SKM-1 (cell line): Measurements from ENCODE around the gene CIDEC.
A peak's percentile ranks its signal among the peaks of the same experiment; 100 is the strongest.
"Not testable (repeated sequence)": the region's sequence is repeated elsewhere in the genome, so short reads cannot be mapped to it uniquely, and the experiment has no call there.

Experiments
- DNase-seq: peaks from one replicate; lab custom pipeline; 2025; ENCODE audit not compliant: unreplicated experiment; lab: John Stamatoyannopoulos, UW

Gene CIDEC

DNA sequence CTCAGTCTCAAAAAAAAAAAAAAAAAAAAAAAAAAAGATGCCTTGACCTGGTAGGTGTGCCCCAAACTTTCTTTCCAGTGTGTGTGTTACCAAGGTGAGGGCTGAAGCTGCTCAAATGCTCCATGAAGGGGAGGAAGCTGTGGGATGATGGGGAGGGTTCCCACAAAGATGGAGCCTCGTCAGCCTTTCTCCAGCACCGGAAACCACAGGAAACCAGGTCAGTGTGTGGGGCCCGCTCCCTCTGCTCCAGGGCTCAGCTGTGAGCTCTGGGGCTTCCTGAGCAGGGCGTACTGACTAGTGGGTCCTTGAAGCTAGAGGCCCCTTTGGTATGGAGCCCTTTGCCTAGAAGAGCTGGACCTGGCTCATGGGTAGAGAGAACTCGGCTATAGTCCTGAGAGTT, 21.9 kb upstream of the CIDEC start:
- DNase-seq, result no peak

DNA sequence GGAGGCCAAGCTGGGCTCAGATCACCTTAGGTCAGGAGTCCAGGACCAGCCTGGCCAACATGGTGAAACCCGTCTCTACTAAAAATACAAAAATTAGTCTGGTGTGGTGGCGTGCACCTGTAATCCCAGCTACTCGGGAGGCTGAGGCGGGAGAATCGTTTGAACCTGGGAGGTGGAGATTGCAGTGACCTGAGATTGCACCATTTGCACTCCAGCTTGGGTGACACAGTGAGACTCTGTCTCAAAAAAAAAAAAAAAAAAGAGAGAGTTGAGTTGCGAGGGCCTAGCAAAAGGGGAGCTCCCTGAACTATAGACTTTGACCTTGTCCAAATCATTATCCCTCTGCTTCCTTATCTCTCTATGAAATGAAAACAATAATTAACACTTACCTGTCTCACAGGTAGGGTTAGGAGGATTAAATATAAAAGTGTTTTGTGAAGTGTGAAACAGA, 20.9 kb upstream of the CIDEC start:
- not testable (repeated sequence) for DNase-seq

DNA sequence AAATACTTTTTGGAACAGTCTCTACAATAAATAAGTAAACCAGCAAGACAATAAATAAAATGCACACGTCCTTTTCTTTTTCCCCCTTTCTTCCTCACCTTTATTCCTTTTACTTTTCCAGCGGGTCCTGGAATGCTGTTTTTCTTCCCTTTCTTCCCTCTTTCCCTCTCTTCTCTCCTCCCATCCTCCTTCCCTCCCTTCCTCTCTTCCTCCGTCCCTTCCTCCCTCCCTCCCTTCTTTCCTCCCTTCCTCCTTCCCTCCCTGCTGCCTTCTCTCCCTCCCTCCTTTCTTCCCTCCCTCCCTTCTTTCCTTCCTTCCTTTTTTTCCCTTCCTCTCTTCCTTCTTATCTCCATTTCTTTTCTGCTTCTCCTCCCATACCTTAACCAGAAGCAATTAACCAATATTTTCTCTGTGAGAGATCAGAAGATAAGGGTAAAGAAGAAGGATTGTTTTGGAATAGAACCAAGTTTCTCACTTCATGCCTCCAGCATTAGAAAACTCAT, 19.3 kb upstream of the CIDEC start:
- no peak for DNase-seq

DNA sequence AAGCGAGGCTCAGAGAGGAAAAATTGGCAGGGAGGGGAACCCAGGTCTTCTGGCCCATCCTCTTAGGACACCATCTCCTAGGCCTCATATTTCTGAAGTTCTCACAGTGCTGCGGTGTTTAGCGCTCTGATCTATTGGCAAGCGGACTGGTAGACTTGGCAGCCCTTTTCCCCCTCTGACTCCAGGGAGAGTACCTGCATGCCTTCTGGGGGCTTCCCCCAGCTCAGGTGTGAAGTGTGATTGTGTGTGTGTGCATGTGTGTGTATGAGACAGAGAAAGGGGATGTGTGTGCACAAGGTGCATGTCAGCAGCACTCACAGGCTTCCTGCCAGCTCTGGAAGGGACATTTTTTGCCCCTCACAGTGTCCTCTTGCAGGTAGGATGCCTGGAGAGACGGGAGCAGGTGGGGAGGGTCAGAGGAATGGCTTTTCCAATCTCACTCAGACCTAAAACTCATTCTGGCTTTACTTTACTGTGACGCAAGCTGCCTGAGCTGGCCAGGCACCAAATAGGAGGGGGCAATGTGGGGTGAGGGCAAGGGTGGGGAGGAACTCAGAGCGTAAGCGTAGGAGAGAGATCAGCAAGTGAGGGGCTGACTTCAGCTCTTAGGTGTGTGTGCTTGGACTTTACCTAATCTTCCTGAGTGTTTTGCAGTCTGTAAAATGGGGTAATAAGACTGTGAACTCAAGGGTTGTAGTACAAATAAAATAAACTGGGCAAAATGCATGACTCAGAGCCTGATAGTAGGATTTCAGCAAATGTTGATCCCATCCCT, 18.6 kb upstream of the CIDEC start:
- DNase-seq, result no peak

DNA sequence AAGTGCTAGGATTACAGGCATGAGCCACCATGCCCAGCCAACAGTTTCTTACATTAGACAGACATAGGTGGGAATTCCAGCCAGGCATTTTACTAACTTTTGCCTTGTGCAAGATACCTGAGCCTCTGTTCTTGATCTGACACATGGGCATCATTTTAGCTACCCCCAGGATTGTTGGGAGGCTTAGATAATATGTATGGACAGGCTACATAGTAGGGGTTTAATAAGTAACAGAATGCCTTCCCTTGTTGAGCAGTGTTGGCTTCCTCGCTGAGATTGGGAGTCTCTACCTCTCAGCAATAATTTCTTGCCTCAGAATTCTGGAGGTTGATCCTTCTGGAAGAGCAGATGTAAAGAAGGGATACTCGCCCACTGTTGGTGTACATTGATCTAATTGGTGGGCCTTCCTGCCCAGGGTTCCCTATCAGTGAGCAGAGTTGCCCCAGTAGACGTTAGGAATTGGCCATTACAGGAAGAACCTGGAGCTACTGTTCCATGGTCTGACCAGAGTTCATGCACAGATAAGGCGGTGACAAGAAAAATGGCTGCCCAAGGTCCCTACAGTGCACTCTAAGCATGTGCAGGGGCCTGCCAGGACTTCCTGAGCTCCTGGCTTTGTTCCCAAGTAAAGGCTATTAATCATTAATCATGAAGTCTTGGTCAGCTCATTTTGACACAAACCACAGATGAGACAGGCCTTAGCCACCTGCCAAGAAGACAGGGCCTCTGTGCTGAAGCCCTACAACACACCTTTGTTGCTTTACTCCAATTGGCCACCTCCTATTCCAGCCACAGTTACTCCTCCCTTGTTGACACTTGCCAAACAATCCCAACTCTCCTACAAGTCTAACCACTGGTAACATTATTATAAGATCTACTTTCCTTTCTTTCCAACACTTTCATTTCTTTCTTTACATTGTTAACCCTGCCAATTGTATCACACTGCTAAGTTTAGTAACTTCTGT, 17.6 kb upstream of the CIDEC start:
- DNase-seq, result no peak

DNA sequence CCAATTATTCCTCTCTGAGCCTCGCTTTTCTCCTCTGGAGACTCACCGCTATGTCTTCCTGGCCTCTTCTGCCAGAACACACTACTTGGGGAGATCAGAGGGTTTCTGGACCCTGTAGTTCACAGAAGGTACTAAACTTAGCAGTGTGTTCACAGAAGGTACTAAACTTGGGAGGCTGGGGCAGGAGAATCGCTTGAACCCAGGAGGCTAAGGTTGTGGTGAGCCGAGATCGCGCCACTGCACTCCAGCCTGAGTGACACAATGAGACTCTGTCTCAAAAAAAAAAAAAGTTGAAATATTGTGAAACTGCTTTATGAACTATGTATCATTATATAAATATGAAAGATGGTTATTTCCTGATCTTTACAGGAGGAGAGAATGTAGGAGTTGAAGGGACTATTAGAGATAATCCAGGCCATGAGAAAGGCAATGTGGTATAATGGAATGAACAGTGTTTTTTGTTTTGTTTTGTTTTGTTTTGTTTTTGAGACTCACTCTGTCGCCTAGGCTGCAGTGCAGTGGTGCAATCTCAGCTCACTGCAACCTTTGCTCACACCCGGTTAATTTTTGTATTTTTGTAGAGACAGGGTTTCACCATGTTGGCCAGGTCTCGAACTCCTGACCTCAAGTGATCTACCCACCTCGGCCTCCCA, 16.8 kb upstream of the CIDEC start:
- not testable (repeated sequence) for DNase-seq

DNA sequence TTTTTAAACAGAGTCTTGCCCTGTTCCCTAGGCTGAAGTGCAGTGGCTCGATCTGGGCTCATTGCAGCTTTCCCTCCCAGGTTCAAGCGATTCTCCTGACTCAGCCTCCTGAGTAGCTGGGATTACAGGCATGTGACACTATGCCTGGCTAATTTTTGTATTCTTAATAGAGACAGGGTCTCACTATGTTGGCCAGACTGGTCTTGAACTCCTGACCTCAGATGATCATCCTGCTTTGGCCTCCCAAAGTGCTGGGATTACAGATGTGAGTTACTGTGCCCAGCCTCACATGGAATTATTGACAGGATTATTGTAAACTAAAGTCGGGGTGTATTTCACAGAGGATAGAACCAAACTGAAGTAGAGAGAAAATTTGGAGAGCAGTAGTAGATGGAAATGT, 15.7 kb upstream of the CIDEC start:
- not testable (repeated sequence) for DNase-seq

DNA sequence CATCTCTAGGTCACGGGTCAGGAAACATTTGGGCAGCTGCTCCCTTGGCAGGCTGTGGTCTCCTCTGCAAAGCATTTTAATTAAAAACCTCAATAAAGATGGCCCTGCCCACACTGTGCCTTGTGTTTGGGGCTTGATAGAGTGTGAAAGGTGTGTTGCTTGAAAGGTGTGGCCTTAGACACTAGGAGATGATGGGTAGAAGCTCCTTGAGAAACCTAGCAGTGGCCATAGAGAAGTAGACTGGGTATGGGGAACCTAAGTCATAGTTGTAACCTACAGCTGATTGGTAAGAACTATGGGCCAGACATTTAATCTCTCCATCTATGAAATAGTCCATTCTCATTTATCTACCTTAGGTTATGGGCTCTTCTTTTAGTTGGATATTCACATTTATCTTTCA, 13.7 kb upstream of the CIDEC start:
- DNase-seq, result no peak

DNA sequence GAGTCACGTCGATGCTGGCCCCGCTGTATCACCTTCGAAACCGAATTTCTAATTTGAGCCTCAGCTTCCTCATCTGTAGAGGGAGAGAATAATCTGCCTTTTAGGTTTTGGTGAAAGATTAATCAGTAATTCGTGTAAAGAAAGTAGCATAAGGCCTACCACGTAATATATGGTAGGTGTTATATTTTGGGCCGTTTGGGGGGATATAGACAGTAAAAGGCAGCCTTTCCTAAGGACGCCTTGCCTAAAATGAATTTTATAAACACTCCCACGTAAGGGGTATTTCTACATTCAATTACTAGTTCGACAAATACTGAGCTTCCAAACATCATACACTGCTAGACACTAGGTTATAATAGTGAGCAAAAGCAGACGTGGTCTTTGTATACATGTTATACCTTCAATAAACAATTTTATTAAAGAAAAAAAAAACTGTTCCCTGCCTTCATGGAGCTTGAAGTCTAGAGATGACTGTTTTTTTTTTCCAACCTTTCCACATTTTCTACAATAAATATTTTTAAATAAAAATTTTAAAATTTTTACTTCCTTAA, 11.1 kb upstream of the CIDEC start:
- no peak for DNase-seq

DNA sequence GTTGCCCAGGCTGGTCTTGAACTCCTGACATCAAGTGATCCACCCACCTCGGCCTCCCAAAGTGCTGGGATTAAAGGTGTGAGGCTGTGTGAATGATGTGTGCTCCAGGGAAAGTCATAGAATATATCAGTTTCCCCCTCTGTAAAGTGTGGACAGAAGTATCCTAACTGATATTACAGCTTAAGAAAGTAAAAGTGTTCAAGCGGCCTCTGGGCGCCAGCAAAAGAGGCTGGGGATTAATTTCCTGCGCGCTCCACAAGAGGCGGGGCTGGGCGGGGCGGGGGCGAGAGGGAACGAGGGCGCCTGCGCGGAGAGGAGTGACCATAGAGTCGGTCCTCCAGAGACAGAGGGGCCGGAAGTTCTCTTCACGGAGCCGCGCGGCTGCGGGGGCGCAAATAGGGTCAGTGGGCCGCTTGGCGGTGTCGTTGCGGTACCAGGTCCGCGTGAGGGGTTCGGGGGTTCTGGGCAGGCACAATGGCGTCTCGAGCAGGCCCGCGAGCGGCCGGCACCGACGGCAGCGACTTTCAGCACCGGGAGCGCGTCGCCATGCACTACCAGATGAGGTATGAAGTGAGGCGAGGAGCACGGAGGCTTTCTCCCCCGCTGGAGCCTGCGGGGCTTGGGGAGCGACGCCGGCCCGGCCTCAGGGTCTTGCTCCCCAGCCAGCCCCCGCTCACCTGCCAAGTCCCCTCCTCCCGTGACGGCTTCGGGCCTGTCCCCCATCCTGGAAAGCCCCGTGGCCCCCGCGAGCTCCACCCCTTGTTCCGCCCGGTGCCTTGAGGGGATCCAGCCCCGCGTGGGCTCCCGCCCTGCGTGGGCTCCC, 10.4 kb upstream of the CIDEC start, which contains the start of gene JAGN1:
TSS of gene JAGN1 (plus strand) at position 362 of the 823 bp plus-strand sequence. CDS start at position 475, 113 bp downstream.
- peak; percentile 68 for DNase-seq

DNA sequence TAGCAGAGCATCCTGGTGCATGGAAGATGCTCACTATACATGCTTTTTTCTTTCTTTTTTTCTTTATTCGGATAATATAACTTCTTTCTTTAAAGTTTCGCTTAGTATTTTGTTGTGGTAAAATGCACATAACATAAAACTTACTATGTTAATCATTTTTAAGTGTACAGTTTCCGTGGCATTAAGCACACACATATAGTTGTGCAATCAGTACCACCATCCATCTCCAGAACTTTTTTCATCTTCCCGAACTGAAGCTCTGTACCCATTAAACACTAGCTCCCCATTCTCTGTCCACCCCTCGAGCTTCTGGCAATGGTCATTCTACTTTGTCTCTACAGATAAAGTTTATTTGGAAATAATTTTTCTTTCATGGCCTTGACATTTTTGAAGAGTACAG, 9.4 kb upstream of the CIDEC start:
- DNase-seq, result no peak

DNA sequence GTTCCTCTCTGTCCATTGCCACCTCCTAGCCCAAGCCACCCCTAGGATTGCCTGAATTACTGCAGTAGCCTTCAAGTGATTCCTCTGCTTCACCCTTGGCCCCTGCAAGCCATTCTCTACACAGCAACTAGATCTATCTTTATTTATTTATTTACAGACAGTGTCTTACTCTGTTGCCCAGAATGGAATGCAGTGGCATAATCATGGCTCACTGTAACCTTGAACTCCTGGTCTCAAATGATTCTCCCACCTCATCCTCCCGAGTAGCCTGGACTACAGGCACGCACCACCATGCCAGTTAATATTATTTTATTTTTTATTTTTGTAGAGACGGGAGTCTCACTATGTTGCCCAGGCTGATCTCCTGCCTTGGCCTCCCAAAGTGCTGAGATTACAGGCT, 8.5 kb upstream of the CIDEC start:
- no peak for DNase-seq

DNA sequence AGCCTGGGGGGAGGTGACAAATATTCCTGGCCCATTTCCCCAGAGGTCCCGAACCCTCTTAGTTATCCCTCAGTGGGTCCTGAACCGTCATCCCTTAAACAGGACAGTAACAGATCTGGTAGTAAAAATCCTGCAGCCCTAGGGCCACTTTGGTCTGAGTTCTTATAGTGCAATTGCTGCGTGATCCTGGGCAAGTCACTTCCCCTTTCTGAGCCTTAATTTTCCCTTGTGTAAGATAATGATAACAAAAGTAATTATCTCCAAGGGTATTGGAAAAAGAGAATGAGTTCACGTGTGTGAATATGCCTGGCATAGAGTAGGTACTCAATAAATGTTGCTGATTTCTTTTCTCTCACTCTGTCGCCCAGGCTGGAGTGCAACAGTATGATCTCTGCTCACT, 7.4 kb upstream of the CIDEC start:
- DNase-seq, result no peak

DNA sequence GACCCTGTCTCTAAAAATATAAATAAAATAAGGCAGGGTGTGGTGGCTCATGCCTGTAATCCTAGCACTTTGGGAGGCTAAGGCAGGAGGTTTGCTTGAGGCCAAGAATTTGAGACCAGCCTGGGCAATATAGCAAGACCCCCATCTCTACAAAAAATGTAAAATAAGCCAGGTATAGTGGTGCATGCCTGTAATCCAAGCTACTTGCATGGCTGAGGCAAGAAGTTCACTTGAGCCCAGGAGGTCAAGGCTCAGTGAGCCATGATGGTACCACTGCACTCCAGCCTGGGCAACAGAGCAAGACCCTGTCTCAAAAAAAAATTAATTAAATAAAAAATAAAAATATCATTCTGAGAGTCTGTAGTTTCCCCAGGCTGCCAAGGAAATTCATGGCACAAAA, 6.3 kb upstream of the CIDEC start:
- no peak for DNase-seq

DNA sequence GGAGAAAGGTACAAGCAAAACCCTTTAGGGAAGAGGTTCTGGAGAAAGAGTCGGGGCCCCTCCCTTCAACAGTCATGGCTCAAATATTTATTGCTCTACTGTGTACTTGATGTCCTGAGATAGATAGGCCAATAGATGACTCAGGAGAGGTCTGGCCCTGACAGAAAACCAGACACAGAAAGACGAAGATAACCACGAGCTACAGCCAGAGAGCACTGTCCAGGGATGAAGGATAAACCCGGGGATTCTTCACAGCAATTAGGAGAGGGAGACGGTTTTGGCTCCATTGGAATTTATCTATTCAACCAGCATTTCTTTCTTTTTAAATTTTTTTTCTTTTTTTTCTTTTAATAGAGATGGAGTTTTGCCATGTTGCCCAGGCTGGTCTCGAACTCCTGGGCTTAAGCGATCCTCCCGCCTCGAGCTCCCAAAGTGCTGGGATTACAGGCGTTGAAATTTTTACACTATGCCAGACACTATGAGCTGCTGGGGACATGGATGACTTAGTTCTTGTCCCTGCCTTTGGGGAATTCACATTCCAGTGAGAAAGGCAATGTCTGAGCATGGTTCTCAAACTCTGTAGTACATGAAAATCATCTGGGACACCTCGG, 4.6 kb upstream of the CIDEC start:
- no peak for DNase-seq

DNA sequence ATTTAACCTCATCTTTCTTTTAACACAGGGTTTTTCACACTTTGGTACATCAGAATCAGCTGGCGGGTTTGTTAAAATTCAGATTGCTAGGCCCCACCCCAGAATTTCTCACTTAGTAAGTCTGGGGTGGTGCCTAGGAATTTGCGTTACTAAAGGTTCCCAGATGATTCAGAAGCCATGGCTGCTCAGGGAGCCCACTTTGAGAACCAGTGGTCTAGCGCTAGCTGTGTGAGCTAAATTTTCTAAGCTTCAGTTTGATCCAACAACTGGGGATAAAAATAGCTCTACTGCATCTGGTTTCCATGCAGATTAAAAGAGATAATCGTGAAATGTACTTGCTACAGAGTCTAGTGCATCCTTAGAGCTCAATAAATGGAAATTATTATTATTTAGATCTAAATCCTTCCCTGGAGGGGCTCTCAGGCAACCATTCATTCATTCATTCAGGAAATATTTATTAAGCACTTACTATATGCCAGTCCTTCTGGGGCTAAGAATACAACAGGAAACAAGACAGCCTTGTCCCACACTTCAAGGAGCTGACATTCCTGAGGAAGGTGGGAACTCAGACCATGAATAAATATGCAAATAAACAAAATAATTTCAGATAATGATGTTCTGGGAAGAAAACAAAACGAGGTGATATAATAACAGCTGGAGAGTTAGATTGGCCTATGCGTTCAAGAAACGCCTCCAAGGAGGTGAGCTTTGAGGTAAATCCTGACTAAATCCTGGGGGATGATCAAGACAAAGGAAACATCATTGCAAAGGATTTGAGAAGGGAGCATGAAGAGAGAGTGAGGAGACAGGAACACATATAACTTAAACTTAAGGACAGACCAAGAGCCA, 3.9 kb upstream of the CIDEC start:
- no peak for DNase-seq

DNA sequence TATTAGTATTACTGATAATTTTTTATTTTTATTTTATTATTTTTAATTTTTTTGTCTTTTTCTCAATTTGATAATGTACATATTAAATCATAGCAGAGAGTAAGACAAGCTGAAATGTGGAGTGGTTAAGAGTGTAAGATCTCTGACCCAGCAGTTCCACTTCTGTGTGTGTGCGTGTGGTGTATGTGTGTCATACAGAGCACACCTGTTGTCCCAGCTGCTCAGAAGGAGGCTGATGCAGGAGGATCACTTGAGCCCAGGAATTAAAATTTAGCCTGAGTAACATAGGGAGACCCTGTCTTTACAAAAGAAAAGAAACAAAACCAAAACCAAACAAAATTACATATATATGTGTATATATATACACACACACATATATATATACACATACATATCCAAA, 1.4 kb upstream of the CIDEC start:
- DNase-seq, result no peak

DNA sequence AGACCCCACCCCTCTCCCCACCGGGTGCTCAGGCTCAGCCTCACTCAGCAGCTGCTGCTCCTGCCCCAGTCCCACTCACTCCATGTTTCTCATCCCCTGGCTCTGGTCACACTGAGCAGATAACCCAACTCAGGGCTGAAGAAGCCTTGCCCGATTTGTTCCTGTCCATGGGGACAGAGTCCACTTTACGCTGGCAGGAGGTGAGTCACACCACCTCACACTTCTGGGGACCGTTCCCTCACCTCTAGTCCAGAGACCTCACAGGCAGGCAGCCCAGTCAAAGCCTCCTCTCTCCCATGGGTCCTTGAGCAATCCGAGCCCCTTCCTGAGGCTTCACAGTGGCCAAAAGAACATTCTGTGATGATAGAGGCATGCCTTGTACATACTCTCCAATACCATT, 1.4 kb downstream of the CIDEC start:
- no peak for DNase-seq

DNA sequence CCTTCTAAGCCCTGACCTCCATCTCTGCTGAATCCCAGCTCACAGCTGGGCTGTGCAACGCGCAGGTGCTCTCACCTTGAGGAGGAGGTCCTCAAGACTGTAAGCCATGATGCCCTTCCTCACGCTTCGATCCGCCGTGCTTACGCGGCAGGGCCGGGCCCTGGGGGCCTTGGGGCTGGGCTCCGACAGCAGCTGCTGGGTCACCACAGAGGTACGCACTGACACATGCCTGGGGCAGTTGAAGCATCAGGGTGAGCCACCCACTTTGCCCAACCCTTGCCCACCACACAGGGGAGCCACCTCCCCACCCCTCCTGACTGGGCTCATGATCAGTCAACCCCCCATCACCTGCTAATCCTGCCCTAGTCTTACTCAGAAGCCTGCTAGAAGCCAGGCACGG, 3.1 kb downstream of the CIDEC start:
- no peak for DNase-seq
